Cerebellar cortex (tissue), 1 donor: ENCODE data around the gene FBXW12.

Experiments used
- DNase-seq: peaks from one replicate; pipeline ENCODE4 v3.0.0-alpha.2; 2015; ENCODE audit warnings: low spot score

FBXW12 gene

DNA sequence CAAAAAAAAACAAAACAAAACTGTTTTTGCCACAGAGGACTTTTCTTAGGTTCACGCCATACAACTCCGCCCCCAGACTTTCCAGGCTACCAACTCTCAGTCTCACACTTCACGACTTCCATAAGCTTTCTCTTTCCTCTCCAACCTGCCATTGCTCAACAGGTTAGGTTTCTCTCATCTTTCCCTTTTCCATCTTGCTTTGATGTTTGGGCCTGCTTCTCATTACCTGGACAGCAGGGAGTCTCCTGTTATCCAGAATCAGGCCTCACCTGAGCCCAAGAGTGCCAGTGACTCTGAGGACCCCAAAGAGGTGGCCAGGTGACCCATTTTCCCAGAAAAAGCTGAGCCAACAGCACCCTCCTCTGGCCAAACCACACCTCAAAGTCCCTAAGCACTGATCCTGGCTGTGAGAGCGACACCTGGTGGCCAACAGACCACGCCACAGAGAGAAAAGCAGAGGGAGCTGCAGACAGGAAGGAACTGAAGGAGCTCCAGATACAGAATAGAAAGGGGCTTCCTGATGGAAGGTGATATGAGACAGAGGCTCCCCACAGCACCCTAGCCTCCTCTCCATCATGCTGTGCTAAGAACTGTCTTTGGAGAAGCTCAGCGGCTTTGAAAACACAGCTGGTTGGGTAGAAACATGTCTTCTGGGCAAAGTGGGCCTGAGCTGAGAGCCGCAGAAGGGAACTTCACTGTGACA is 63.9 kb downstream of the FBXW12 start:
- DNase-seq: peak; percentile 93

GRCh38 chr3:48436477-48436787 is 64.4 kb downstream of the FBXW12 start:
- DNase-seq: no peak

GRCh38 chr3:48436855-48437254 is 64.8 kb downstream of the FBXW12 start:
- DNase-seq: no peak

DNA sequence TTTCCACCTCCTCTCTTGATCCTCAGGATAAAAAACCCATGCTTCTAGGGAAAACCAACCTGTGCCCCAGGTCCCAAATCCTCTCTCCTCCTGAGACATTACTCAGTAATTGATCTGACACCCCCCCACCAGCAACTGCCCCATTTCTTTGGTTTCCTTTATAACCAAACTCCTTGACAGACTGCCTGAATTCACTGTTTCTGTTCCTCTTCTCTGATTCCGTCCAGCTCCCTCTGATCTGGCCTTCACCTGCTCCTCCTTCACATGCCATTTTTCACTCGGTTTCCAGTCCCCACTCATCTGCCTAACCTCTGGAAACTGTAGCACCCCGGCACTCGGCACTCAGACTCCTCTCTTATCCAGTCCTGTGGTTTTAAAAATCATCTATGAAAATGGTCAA is 65.8 kb downstream of the FBXW12 start:
- DNase-seq: no peak

GRCh38 chr3:48439820-48440589 is 68.0 kb downstream of the FBXW12 start, which contains the start of the genes CCDC51 and TMA7:
Gene CCDC51, minus strand, starts transcription at chr3:48440119. Its CDS starts 4,991 bp downstream, at chr3:48435128.
Gene TMA7, plus strand, starts transcription at chr3:48440257. Its CDS starts 40 bp downstream, at chr3:48440297.
- DNase-seq: peak; percentile 99

DNA sequence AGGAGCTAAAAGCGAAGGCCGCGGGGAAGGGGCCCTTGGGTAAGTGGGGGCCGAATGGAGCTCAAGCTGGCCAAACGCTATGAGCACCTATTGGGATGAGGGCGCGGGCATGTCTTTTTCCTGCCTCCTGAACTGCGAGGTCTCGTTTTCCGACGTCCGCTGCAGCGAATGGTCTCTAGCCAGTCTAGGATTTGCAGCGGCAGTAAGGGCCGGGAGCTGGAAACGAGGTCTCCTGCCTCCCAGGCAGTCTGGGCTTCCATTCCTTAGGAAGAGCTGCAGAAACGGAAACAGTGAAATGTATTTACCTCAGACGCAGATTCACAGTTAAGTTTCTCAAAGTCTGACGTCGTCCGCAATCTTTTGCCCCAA is 68.6 kb downstream of the FBXW12 start:
- DNase-seq: no peak

GRCh38 chr3:48441940-48442339 is 69.9 kb downstream of the FBXW12 start:
- no peak for DNase-seq
